GM12872 (cell line): ENCODE measurements around the gene CUEDC1.

Source experiments
- TF ChIP-seq, protein P1 (sequence below): IDR thresholded peaks from 3 replicates; pipeline ENCODE4 v1.5.1; 2011; ENCODE audit warnings: low read depth, mild to moderate bottlenecking, low read length, moderate library complexity; ENCODE audit not compliant: insufficient read depth

The CUEDC1 gene

DNA sequence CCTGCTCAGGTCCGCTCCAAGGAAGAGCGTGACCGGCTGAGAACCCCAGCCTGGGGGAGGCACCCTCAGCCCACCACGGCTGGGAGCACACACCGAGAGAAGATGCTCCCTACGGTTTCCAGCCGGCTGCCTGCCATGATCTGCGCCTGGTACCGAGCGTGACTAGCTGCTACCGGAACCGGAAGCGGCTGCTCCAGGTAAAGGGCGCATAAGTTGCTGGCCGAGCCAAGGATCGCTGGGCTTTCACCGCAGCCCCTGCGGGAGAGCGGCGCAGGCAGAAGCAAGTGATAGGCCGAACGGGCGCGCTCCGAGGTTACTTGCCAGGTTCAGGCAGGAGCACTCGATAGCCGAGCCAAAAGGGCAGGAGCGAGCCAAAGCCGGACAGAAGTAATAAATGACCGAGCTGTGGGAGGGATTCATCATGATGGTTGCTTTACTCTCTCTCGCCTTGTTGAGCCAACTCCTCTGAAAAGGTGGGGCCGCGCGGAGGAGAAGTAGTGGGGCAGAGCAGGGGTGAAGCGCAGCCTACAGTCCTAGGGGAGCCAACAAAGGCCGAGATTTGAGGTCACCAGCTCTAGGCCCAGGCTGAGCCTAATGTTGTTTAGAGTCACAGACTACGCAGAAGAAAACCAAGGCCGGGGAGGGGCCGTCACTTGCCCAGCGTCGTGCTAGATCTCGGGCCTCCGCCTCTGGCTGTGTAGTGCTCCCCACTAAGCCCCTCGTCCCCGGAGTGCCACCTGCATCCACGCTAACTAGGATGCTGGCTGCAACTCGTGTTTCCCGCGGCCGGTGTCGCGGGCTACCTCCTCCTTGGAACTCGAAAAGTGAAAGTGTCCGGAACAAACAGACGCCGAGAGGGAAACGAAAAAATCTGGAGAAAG, 105.1 kb downstream of the CUEDC1 start, which contains the start of gene MRPS23:
TSS of gene MRPS23 (minus strand) at position 171 of the 881 bp plus-strand sequence. CDS start at position 137, 34 bp downstream.
- TF ChIP-seq, protein P1, sequence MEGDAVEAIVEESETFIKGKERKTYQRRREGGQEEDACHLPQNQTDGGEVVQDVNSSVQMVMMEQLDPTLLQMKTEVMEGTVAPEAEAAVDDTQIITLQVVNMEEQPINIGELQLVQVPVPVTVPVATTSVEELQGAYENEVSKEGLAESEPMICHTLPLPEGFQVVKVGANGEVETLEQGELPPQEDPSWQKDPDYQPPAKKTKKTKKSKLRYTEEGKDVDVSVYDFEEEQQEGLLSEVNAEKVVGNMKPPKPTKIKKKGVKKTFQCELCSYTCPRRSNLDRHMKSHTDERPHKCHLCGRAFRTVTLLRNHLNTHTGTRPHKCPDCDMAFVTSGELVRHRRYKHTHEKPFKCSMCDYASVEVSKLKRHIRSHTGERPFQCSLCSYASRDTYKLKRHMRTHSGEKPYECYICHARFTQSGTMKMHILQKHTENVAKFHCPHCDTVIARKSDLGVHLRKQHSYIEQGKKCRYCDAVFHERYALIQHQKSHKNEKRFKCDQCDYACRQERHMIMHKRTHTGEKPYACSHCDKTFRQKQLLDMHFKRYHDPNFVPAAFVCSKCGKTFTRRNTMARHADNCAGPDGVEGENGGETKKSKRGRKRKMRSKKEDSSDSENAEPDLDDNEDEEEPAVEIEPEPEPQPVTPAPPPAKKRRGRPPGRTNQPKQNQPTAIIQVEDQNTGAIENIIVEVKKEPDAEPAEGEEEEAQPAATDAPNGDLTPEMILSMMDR, result no peak

DNA sequence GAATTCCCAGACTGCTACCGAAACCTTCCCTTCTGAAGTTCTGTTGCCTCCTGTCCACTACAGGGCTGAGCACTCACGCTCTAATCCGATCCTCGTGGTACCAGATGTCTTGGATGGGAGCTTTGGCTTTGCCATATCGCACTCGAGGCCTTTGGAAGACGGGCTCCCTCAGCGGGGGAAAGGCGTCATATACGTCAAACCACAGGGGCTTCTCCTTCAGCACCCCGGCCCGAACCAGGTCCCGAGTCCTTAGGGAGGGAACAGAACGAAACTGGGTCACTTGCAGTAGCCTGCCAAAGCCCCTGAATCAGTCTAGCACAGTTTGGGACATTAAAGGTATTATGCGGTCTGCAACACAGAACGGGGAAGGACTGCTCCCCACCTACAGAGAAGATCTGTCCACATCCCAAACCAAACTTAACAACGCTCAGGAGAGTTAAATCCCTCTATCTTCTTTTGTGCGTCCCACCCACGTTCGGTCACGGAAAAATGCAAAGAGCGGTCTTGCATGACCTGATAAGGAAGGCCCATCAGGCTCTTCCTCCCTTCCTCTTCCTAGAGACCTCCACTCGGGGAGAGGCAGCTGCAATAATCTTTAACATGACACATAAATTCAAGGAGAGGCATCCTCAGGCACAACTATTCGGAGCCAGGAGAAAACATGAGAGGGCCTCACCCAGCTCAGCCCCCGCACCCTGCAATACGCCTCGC, 105.9 kb downstream of the CUEDC1 start:
- TF ChIP-seq, protein P1, result no peak

DNA sequence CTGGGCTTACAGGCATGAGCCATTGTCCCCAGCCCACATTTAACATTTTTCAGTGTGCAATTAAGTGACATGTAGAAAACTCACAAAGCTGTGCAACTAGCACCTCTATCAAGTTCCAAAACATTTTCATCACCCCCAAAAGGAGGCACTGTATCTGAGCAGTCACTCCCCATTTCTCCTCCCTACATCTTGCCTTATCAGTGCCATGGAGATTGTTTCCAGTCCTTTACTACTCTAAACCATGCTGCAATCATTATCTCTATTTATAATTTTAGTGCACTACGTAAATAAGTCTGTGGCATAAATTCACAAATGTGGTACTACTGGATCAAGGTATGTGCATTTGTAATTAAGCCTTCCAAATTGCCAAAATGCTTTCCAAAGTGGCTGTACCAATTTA, 112.9 kb downstream of the CUEDC1 start:
- TF ChIP-seq, protein P1, result no peak

DNA sequence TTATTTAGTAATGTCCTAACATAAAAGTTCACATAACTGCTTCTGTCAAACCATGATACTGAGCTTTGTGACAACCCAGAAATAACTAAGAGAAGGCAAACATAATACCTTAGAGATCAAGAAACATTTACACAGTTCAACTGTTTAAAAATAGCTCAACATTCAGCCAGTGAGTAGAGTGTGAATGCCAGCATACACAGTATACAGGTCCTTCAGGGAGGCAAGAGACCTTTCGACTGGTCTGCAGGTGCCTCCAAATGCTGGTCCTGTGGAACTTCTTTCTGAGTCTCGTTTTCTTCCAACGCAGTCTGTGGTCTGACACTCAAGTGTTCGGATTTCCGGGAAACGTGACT, 115.7 kb downstream of the CUEDC1 start:
- TF ChIP-seq, protein P1, result no peak

DNA sequence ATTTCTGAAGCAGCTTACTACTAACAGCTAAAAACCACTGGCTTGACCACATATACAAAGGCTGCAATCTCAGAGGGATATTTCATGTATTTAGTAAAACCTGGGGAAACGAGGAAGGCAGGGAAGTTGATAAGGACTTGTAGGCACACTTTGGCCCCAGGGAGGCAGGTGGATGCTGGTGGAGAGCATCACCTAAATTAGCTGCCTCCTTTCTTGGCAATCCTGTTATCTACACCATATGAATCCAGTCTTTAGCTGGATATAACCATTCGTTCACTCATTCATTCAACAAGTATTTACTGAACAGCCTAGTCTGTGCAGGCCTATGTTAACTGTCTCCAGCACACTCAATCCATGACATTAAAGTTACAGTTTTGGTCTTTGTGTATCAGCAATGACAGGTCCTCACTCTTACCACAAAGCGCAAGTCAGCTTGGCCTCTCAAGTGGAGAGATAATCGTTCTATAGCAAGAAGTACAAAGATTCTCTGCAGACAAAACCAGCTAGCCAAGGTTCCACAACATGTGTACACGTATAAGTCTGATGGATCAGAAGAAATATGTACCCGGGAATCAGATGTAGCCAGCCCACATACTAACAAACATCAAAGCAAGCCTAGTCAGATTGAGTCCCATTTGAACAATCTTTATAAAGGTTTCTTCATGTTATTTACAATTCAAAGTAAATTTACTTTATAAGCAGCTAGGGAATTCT, 116.2 kb downstream of the CUEDC1 start:
- TF ChIP-seq, protein P1, result no peak

DNA sequence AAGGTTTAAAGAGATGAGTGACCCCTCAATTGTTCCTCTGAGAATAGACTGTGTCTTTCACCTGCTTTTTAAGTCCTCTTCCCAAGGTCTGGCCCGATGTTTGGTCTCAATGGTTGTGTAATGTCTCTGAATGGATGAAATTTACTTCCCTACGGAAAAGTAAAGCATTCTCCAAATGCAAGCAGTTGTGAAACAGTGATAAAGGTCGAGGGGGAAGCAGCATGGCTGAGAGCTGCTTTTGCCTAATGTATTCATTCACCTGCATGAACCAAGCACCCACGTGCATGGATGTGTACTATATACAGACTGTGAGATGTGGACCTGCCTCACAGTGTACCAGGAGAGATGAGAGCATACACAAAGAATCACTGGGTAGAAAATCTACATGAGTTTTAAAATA, 116.8 kb downstream of the CUEDC1 start:
- TF ChIP-seq, protein P1, result no peak

DNA sequence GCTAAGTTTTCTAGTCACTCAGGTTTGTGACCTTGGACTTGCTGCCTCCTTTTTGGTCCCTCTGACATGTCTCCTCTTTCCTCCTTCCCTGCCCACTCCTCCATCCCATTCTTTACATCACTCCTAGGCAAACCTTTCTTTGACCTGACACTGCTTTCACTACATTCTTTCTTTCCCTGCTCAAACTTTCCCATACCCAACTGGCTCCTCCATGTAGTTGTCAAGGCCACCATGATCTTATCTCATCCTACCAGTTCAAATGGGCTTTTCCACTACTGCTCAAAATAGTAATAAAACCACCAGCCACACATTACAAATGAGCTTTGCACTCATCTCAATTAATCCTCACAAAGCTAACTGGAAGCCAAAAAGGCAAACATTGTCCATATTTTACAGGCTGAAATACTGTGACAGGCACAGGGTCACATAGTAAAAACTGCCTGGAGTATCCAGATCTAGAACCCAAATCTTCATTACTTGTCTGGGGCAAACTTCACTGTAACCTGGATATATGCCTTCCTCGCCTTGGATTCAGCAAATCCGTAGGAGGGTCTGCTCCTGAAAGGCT, 119.8 kb downstream of the CUEDC1 start:
- TF ChIP-seq, protein P1, result no peak
